ENCODE data around the gene ADAMTS2.

ADAMTS2 gene

DNA sequence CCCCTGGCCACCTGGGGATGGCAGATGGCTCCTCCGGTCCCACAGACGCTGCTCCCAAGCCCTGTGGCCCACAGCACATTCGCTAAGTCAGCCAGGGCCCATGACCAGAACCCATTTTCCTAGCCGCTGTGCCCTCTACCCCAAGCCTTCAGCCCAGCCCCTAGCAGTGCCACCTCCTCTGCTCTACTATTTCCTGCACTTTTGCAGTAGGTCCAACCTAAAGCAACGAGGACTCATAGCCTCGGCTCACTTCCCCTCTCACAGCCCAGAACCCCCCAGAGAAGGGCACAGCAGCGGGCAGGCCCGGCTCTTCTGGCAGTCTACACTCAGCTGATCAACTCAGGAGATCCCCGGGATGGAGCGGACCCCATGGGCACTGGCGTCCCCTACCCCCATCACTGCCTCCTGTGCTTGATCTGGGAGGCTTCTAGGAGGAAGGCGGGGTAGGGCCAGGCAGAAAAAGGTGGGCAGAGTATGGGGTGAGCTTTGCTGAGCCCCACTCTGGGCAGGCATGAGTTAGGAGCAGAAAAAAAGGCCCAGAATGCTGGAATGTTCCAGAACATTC, 173.9 kb downstream of the ADAMTS2 start:
- no peak for DNase-seq

GRCh38 chr5:179170606-179171005, 174.7 kb downstream of the ADAMTS2 start:
- no peak for DNase-seq

DNA sequence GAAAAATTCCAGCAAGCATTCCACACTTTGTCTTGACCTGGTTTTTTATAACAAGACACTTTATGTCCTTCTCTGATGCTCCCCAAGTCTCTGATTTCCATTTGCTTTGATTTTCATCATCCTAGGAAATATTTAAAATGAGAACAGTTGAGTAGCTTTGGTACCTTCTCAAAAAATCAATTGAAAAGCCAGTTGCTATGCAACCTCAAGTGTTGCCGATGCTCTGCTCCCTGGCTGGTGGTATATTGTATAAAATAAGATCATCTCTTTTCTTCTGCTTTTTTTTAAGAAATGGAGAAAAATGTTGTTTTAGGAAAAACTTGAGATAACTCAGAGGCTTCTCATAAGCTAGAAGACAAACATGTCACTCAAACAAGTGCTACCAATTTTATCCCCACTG, 175.4 kb downstream of the ADAMTS2 start:
- DNase-seq: no peak

- DNase-seq: no peak
Measured at GRCh38 chr5:179168664-179169063, 176.6 kb downstream of the ADAMTS2 start.

- DNase-seq: no peak
Measured at GRCh38 chr5:179167871-179168451, 177.3 kb downstream of the ADAMTS2 start.

GRCh38 chr5:179166886-179167841, 178.1 kb downstream of the ADAMTS2 start:
- peak in 1 of 2 experiments; percentile 22 for DNase-seq

- DNase-seq: no peak
Measured at GRCh38 chr5:179166171-179166885, 178.9 kb downstream of the ADAMTS2 start.

- DNase-seq: no peak
Measured at GRCh38 chr5:179165421-179166170, 179.7 kb downstream of the ADAMTS2 start.

- DNase-seq: no peak
Measured at GRCh38 chr5:179164331-179165311, 180.6 kb downstream of the ADAMTS2 start.

DNA sequence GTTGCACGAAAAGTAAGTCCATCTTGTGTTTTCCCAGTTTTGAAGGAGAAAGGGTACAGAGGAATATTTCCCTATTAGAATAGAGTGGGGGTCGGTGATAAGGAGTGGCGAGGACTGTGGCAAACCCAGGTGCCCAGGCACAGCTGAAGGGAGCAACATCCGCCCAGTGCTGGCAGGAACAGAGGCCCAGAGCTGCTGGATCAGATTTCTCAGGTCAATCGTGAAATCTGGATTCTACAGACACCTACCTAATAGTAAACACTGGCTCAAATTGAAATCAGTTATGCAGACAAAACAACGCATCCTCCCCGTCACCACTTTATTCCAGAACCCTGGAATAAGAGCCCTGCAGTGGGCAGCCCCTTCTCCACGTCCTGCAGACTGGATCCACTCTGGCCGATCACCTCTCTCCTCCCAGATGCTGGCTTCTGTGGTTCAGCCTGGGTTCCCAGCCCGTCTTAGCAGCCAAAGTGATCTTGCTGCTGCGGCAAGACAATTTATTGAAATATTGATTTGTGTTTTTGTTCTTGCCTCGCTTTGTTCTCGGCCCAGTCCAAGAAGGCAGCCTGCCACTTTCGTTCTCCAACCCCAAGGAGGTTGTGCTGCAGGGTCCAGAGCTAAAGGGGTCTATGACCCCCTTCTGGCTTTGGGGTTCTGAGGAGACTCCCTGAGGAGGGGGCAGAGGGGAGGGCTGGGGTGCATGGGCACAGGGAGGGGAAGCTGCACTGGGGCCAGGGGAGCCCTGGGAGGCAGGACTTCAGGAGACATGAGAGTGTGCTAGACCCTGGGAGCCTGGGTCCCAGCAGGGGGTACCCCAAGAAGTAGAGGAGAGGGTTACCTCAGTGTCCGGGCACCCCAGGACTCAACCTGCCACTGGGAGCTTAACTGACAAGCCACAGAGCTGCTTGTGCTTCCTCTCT, 181.8 kb downstream of the ADAMTS2 start:
- DNase-seq: no peak

DNA sequence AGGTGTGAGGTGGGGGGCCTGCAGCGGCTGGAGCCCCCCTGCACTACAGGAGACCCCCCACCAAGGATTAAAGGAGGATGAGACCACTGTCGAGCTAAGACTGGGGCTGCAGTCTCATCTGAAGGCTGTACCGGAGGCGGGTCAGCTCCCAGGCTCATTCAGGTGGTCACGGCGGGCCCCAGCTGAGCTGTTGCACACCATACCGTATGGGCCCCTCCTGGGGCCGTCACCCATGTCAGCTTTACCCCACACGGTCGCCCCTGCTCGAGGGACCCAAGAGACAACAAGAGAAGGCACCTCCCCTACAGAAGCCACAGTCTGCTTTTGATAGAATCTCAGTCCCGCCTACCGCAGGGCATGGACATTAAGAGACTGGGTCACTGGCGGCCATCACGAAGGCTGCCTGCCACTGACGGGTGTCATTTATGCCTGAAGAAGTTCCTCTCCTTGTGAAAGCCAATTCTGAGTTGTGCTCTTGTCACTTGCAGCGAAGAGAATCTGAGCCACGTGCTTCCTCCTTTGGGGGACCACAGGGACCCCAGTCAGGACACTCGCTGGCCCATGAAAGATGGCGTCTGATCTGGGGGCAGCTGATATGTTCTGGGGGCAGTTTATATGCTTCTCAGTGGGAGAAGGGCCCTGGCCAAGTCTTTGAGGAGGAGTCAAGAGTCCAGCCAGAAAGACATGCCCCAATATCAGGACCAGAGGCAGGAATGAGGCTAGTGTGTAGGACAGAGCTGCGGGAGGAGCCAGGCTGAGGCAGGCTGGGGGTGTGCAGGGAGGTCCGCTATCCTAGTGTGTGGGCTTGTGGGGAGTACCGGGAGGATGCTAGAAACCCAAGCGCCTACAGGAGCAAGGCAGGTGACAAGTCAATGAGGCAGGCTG, 182.7 kb downstream of the ADAMTS2 start:
- no peak for DNase-seq

DNA sequence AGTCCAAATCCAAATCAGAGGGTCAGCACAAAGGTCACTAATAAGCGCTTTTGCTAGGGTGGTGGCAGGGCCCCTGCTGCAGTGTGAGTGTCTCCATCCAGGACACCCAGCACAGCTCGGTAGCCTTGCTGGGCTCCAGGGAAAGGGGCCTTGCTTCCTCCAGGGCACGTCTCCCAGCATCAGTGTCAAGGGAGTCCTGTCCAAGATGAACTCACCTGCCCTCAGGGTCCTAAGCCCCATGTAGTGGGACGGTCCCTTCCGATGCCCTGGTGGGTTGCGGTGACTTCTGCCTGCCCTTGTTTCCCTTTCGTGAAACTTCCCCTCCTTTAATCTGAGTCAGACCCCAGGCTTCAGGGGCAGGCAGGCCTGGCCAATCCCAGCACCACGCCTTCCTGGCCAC, 183.4 kb downstream of the ADAMTS2 start:
- DNase-seq: no peak

DNA sequence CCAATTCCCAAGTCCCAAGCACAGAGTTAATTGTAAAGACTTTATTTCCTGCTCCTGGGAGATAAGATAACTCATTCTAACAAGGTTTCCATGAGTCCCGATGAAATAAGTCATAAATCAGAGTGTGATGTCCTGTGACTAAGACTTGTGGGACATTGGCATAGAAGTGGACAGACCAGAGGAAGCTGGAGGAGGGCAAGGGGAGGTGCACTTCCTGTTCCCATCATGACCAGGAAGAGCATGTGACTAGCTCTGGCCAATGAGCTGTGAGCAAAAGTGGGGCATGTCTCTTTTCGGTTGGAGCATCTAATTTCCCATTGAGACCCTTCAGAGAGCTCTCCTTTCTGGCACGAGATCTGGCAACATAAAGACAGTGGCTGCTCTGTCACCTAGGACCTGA, 184.7 kb downstream of the ADAMTS2 start:
- DNase-seq: no peak

DNA sequence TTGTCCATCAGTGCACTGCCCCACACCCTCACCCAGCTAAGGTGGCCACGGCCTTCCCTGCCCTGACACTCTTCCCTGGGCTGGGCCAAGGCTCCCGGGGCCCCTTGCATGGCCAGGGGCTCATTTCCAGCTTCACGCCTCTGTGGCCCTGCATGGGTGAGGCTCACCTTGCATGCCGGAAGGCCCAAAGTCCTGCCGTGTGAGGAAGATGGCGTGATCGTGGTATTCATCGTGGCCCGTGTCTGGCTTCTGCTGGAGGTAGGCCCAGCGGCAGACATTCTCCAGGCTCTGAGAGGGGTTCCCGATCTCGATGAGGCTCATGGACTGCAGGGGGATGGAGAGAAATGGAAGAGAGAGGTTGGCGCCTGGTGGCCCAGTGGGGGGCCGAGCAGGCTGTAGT, 186.7 kb downstream of the ADAMTS2 start:
- no peak for DNase-seq

- no peak for DNase-seq
Measured at GRCh38 chr5:179154991-179155955, 190.0 kb downstream of the ADAMTS2 start.

- DNase-seq: no peak
Measured at GRCh38 chr5:179154346-179154990, 190.8 kb downstream of the ADAMTS2 start.

DNA sequence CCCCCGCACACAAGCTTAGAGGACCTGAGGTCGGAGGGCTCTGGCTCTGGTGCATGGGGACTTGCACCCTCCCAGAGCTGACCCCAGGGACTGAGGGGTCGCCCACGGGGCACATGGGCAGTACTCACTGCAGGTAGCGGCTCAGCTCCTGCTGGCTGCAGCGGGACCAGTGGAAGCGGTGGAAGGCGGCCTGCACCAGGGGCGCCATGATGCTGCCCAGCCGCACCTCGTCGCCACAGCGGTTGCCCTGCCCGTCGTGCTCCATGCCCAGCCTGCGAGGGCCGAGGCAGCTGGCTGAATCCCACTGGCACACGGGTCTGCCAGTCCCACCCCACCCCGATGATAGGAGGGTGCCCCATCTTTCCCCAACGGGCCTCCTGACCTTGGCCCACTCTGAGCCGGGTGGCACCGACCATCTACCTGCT, 191.3 kb downstream of the ADAMTS2 start:
- no peak for DNase-seq

All from NCI-H1930 (cell line).